Ureter (tissue), 1 donor: ENCODE data around the gene CDYL. TPM values are rescaled to one million over a fixed set of nuclear protein-coding genes. Genes with fewer than 3 reads are reported as not detected.
"Not testable (repeated sequence)": the region's sequence is repeated elsewhere in the genome, so short reads cannot be mapped to it uniquely, and the experiment has no call there.

Experiments used
- DNase-seq: peaks from one replicate; pipeline ENCODE4 v3.0.0-alpha.2; 2020; ENCODE audit warnings: low spot score
- total RNA-seq: library from RNA; stranded (reverse); gene quantifications from one replicate; pipeline ENCODE4 v1.2.4, GENCODE V29; 2023
- donor health status: DM: yes; HTN: yes; CAD: no.

CDYL gene
- total RNA-seq, 1 donor from 2014 or later = 68.2 TPM

DNA sequence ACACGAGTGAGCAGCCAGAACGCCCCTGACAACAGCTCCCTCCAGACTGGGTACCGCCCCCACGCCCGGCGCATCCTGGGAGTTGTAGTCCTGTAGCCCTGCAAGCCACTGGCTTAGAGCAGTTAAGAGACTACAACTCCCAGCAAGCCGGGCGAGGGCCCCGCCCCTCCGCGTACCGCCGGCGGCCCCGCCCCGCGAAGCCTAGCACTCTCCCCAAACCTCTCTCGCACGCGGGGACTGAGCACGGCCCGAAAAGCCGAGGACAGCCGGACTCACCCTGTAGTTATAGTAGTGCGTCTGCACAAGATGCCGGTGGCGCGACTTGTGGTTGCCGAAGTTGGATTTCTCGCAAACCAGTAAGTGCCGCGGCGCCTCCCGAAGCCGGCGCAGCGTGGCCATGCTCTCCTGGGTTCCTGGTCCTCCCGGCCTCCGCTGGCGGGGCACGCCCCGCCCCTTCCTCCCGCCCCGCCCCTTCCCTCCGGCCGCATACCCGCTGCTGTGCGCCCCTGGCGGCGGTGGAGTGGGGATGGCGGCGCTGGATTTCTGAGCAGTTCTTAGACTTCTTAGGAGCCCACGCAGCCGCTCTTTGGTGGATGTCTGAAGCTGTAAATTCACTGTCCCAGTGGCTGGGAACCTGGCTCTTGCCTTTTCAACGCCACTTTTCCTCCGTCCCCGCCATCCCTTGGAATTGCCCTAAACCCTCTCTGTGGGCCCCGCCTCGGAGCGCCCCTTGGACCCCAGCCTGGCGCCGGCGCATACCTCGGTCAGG lies 227.6 kb downstream of the CDYL start, which contains the start of gene RPP40:
TSS of gene RPP40 (minus strand) at position 434 of the 769 bp plus-strand sequence. CDS start at position 399, 35 bp downstream.
- peak; percentile 97 for DNase-seq

DNA sequence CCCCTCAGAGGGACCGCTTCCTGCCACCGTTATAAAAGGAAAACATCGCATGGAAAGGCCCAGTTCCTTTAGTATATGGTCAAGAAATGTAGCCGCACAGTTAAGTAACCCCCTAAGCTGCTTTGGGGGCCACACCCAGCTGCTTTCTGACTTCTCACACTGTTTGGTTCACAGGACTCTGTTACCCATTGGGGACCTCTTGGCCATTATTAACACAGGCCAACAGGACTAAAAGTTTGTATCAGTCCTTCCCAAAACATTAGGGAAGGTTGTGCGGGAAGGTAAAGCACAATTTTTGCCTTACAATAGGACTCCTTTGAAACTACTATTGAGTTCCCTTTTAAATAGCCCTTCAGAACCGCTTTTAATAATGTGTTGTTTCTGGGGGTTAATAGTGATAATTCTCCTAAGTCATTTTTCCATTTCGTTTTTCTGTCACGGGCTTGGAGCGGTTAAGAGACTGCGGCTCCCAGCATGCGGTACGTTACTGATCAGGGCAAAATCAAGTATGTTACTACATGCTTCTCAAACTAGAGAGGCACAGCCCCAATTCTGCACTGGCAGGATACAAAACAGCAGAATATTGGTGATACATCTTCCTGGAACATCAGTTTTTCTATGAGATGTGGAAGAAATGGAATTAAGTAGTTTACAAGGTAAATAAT lies 228.3 kb downstream of the CDYL start:
- no peak for DNase-seq

DNA sequence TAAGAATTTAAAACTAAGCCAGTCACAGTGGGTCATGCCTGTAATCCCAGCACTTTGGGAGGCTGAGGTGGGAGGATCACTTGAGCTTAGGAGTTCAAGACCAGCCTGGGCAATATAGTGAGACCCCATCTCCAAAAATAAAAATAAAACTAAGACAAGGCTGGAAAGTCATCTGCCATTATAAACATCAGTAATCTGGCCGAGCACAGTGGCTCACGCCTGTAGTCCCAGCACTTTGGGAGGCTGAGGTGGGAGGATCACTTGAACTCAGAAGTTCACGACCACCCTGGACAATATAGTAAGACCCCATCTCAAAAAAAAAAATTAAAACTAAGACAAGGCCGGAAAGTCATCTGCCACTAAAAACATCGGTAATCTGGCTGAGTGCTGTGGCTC lies 228.8 kb downstream of the CDYL start:
- DNase-seq = not testable (repeated sequence)

Other genes with a start within 250 kb of the CDYL start
- 14.6 TPM for gene RPP40, start 227.6 kb downstream of the CDYL start, total RNA-seq